ENCODE results near the gene CDCP2. TPM values are rescaled to one million over a fixed set of nuclear protein-coding genes. Genes with fewer than 3 reads are reported as not detected.

The CDCP2 gene
- total RNA-seq (under 1 TPM in 1 of 2 donors, not detected in 1; 0.06 TPM), polyA plus RNA-seq (ENCODE audit: insufficient read length in 2 of 2) (under 1 TPM in 1 of 2 donors, not detected in 1; 0.08 TPM)
- long read RNA-seq, donor 1 = 0 reads
- long read RNA-seq, donor 2 = 0 reads
- long read RNA-seq, donor 3 = 0 reads
- long read RNA-seq, donor 4 = 0 reads

GRCh38 chr1:54152696-54153095 is at the start of gene CDCP2:
Gene CDCP2, minus strand, starts transcription at chr1:54153000. Its CDS starts 78 bp downstream, at chr1:54152922.
- Histone ChIP-seq H3K36me3 (ENCODE audit: control insufficient read depth, insufficient read depth, low read length) (no peaks in the 10 kb centered on the region), H3K27ac (ENCODE audit: low read depth, low read length) (no peak within 1 kb of the TSS), H3K4me3 (ENCODE audit: low read depth, low read length) (no peak within 1 kb of the TSS), H3K9me3 (ENCODE audit: control insufficient read depth, insufficient read depth, low read length) (no peaks in the 10 kb centered on the region), H3K4me1 (ENCODE audit: control insufficient read depth, insufficient read depth, low read length) (peaks cover 8% of the 10 kb centered on the region), H3K27me3 (ENCODE audit: control insufficient read depth, insufficient read depth, low read length) (no peaks in the 10 kb centered on the region)
- 87% methylated on average over 4 of the region's 5 CpGs for WGBS (ENCODE audit: insufficient coverage)
- no peak for DNase-seq (ENCODE audit: low read depth in 4 of 6, low spot score in 6 of 6)

GRCh38 chr1:54200519-54200997 is 47.8 kb upstream of the CDCP2 start:
- Histone ChIP-seq H3K9me3 (ENCODE audit: control insufficient read depth, insufficient read depth, low read length) (no peaks in the 10 kb centered on the region), H3K27me3 (ENCODE audit: control insufficient read depth, insufficient read depth, low read length) (no peaks in the 10 kb centered on the region), H3K27ac (ENCODE audit: low read depth, low read length) (peak overlapping the region; percentile 15), H3K36me3 (ENCODE audit: control insufficient read depth, insufficient read depth, low read length) (peaks cover 12% of the 10 kb centered on the region), H3K4me1 (ENCODE audit: control insufficient read depth, insufficient read depth, low read length) (peaks cover 11% of the 10 kb centered on the region), H3K4me3 (ENCODE audit: low read depth, low read length) (peak overlapping the region; percentile 88)
- DNase-seq (ENCODE audit: low read depth in 4 of 6, low spot score in 6 of 6) = no peak
- WGBS (ENCODE audit: insufficient coverage) = under 1% methylated on average over 14 of the region's 15 CpGs

GRCh38 chr1:54199765-54200518 is 47.1 kb upstream of the CDCP2 start, which contains the start of the genes CYB5RL and MRPL37:
Gene CYB5RL, minus strand, starts transcription at chr1:54200030. Its CDS starts 4,414 bp downstream, at chr1:54195616.
Gene MRPL37, plus strand, starts transcription at chr1:54200167. Its CDS starts 77 bp downstream, at chr1:54200244.
- 0% methylated on average over 46 of the region's 51 CpGs for WGBS (ENCODE audit: insufficient coverage)

GRCh38 chr1:54199151-54199764 is 46.5 kb upstream of the CDCP2 start:
- H3K9me3 ChIP-seq (ENCODE audit: control insufficient read depth, insufficient read depth, low read length) = no peaks in the 10 kb centered on the region
- WGBS (ENCODE audit: insufficient coverage) = 9% methylated on average over 12 of the region's 17 CpGs
- peaks cover 11% of the 10 kb centered on the region for H3K4me1 ChIP-seq (ENCODE audit: control insufficient read depth, insufficient read depth, low read length)
- H3K27ac ChIP-seq (ENCODE audit: low read depth, low read length) = no peak overlapping the region
- H3K27me3 ChIP-seq (ENCODE audit: control insufficient read depth, insufficient read depth, low read length) = no peaks in the 10 kb centered on the region
- H3K4me3 ChIP-seq (ENCODE audit: low read depth, low read length) = peak overlapping the region; percentile 88
- DNase-seq (ENCODE audit: low read depth in 4 of 6, low spot score in 6 of 6) = no peak
- peaks cover 14% of the 10 kb centered on the region for H3K36me3 ChIP-seq (ENCODE audit: control insufficient read depth, insufficient read depth, low read length)

More at GRCh38 chr1:54199765-54200518, 47.1 kb upstream of the CDCP2 start, which contains the start of the genes CYB5RL and MRPL37:
- Histone ChIP-seq H3K9me3 (ENCODE audit: control insufficient read depth, insufficient read depth, low read length) (no peaks in the 10 kb centered on the region), H3K4me1 (ENCODE audit: control insufficient read depth, insufficient read depth, low read length) (peaks cover 11% of the 10 kb centered on the region), H3K4me3 (ENCODE audit: low read depth, low read length) (peak within 1 kb of the TSS; percentile 88), H3K27me3 (ENCODE audit: control insufficient read depth, insufficient read depth, low read length) (no peaks in the 10 kb centered on the region), H3K27ac (ENCODE audit: low read depth, low read length) (peak within 1 kb of the TSS; percentile 15), H3K36me3 (ENCODE audit: control insufficient read depth, insufficient read depth, low read length) (peaks cover 10% of the 10 kb centered on the region)
- DNase-seq (ENCODE audit: low read depth in 4 of 6, low spot score in 6 of 6) = peak; percentile 93 to 99 (median 96)

- Histone ChIP-seq H3K27ac (ENCODE audit: low read depth, low read length) (no peak overlapping the region), H3K27me3 (ENCODE audit: control insufficient read depth, insufficient read depth, low read length) (no peaks in the 10 kb centered on the region), H3K36me3 (ENCODE audit: control insufficient read depth, insufficient read depth, low read length) (peaks cover 23% of the 10 kb centered on the region), H3K4me3 (ENCODE audit: low read depth, low read length) (no peak overlapping the region), H3K4me1 (ENCODE audit: control insufficient read depth, insufficient read depth, low read length) (no peaks in the 10 kb centered on the region), H3K9me3 (ENCODE audit: control insufficient read depth, insufficient read depth, low read length) (no peaks in the 10 kb centered on the region)
- DNase-seq (ENCODE audit: low read depth in 4 of 6, low spot score in 6 of 6) = no peak
- WGBS (ENCODE audit: insufficient coverage) = 97% methylated on average over 4 of the region's 5 CpGs
Measured at GRCh38 chr1:54193453-54193852, 40.7 kb upstream of the CDCP2 start.

- Histone ChIP-seq H3K36me3 (ENCODE audit: control insufficient read depth, insufficient read depth, low read length) (peaks cover 23% of the 10 kb centered on the region), H3K4me3 (ENCODE audit: low read depth, low read length) (no peak overlapping the region), H3K9me3 (ENCODE audit: control insufficient read depth, insufficient read depth, low read length) (no peaks in the 10 kb centered on the region), H3K4me1 (ENCODE audit: control insufficient read depth, insufficient read depth, low read length) (no peaks in the 10 kb centered on the region), H3K27ac (ENCODE audit: low read depth, low read length) (no peak overlapping the region), H3K27me3 (ENCODE audit: control insufficient read depth, insufficient read depth, low read length) (no peaks in the 10 kb centered on the region)
- no peak for DNase-seq (ENCODE audit: low read depth in 4 of 6, low spot score in 6 of 6)
- WGBS (ENCODE audit: insufficient coverage) = 88% methylated on average over 1 of the region's 1 CpG
Measured at GRCh38 chr1:54191525-54191924, 38.7 kb upstream of the CDCP2 start.

- DNase-seq (ENCODE audit: low read depth in 4 of 6, low spot score in 6 of 6) = no peak
- Histone ChIP-seq H3K9me3 (ENCODE audit: control insufficient read depth, insufficient read depth, low read length) (no peaks in the 10 kb centered on the region), H3K27me3 (ENCODE audit: control insufficient read depth, insufficient read depth, low read length) (no peaks in the 10 kb centered on the region), H3K4me1 (ENCODE audit: control insufficient read depth, insufficient read depth, low read length) (no peaks in the 10 kb centered on the region), H3K36me3 (ENCODE audit: control insufficient read depth, insufficient read depth, low read length) (peaks cover 22% of the 10 kb centered on the region), H3K27ac (ENCODE audit: low read depth, low read length) (no peak overlapping the region), H3K4me3 (ENCODE audit: low read depth, low read length) (no peak overlapping the region)
- WGBS (ENCODE audit: insufficient coverage) = 94% methylated on average over 9 of the region's 9 CpGs
Measured at GRCh38 chr1:54190526-54190925, 37.7 kb upstream of the CDCP2 start.

- Histone ChIP-seq H3K4me3 (ENCODE audit: low read depth, low read length) (no peak overlapping the region), H3K36me3 (ENCODE audit: control insufficient read depth, insufficient read depth, low read length) (peaks cover 10% of the 10 kb centered on the region), H3K27me3 (ENCODE audit: control insufficient read depth, insufficient read depth, low read length) (no peaks in the 10 kb centered on the region), H3K9me3 (ENCODE audit: control insufficient read depth, insufficient read depth, low read length) (no peaks in the 10 kb centered on the region), H3K4me1 (ENCODE audit: control insufficient read depth, insufficient read depth, low read length) (no peaks in the 10 kb centered on the region), H3K27ac (ENCODE audit: low read depth, low read length) (no peak overlapping the region)
- no peak for DNase-seq (ENCODE audit: low read depth in 4 of 6, low spot score in 6 of 6)
- 88% methylated on average over 1 of the region's 1 CpG for WGBS (ENCODE audit: insufficient coverage)
Measured at GRCh38 chr1:54188291-54188690, 35.5 kb upstream of the CDCP2 start.

- DNase-seq (ENCODE audit: low read depth in 4 of 6, low spot score in 6 of 6) = no peak
- no CpG with 5 or more reads among the region's 3 CpGs for WGBS (ENCODE audit: insufficient coverage)
- H3K9me3 ChIP-seq (ENCODE audit: control insufficient read depth, insufficient read depth, low read length) = no peaks in the 10 kb centered on the region
- no peak overlapping the region for H3K4me3 ChIP-seq (ENCODE audit: low read depth, low read length)
- H3K36me3 ChIP-seq (ENCODE audit: control insufficient read depth, insufficient read depth, low read length) = peaks cover 12% of the 10 kb centered on the region
- no peak overlapping the region for H3K27ac ChIP-seq (ENCODE audit: low read depth, low read length)
- H3K4me1 ChIP-seq (ENCODE audit: control insufficient read depth, insufficient read depth, low read length) = no peaks in the 10 kb centered on the region
- H3K27me3 ChIP-seq (ENCODE audit: control insufficient read depth, insufficient read depth, low read length) = no peaks in the 10 kb centered on the region
Measured at GRCh38 chr1:54186056-54186455, 33.3 kb upstream of the CDCP2 start.

All from spinal cord (tissue), 10 donors.